Neural progenitor cell (in vitro differentiated cells): ENCODE results near the gene DHX15. TPM values are rescaled to one million over a fixed set of nuclear protein-coding genes. Genes with fewer than 3 reads are reported as not detected.

ENCODE experiments used
- DNase-seq: peaks from one replicate; pipeline ENCODE4 v3.0.0-alpha.2; 2016; ENCODE audit warnings: low spot score
- H2AFZ ChIP-seq: fragments of 200-600 bp; sonication (generic); replicated peaks from 2 replicates; pipeline ENCODE4 v1.6.1; 2016; ENCODE audit warnings: antibody characterized with exemption
- H3F3A ChIP-seq: fragments of 200-600 bp; sonication (generic); 2 replicates; pipeline ENCODE4 v1.6.1; 2016; ENCODE audit warnings: antibody characterized with exemption, low read depth
- H3K27ac ChIP-seq: fragments of 200-600 bp; sonication (generic); 2 replicates; pipeline ENCODE4 v1.5.1; 2016; ENCODE audit warnings: mild to moderate bottlenecking
- H3K27me3 ChIP-seq: fragments of 200-600 bp; sonication (generic); 2 replicates; pipeline ENCODE4 v1.6.1; 2016; ENCODE audit warnings: mild to moderate bottlenecking, moderate library complexity
- H3K36me3 ChIP-seq: fragments of 200-600 bp; sonication (generic); 2 replicates; pipeline ENCODE4 v1.5.1; 2016
- H3K4me1 ChIP-seq: fragments of 200-600 bp; sonication (generic); 2 replicates; pipeline ENCODE4 v1.6.1; 2016; ENCODE audit warnings: mixed run types
- H3K4me2 ChIP-seq: fragments of 200-600 bp; sonication (generic); 2 replicates; pipeline ENCODE4 v1.6.1; 2016
- H3K4me3 ChIP-seq: fragments of 200-600 bp; sonication (generic); 2 replicates; pipeline ENCODE4 v1.5.1; 2016
- H3K79me2 ChIP-seq: fragments of 200-600 bp; sonication (generic); 2 replicates; pipeline ENCODE4 v1.6.1; 2016; ENCODE audit warnings: low read depth
- H3K9ac ChIP-seq: fragments of 200-600 bp; sonication (generic); 2 replicates; pipeline ENCODE4 v1.6.1; 2016
- H3K9me3 ChIP-seq: fragments of 200-600 bp; sonication (generic); 2 replicates; pipeline ENCODE4 v1.5.1; 2016; ENCODE audit warnings: low read depth
- H4K20me1 ChIP-seq: fragments of 200-600 bp; sonication (generic); 2 replicates; pipeline ENCODE4 v1.6.1; 2016; ENCODE audit warnings: low read depth
- H3K27ac Mint-ChIP-seq: 3 replicates; pipeline ENCODE4 v1.8.0; 2021; ENCODE audit warnings: mixed read lengths
- H3K27me3 Mint-ChIP-seq: 2 replicates; pipeline ENCODE4 v1.8.0; 2022; ENCODE audit warnings: low read depth, mild to moderate bottlenecking, inconsistent platforms, moderate library complexity, mixed read lengths; ENCODE audit not compliant: insufficient read depth
- H3K36me3 Mint-ChIP-seq: 3 replicates; pipeline ENCODE4 v1.8.0; 2021; ENCODE audit warnings: mixed read lengths
- H3K4me1 Mint-ChIP-seq: 3 replicates; pipeline ENCODE4 v1.8.0; 2021; ENCODE audit warnings: mixed read lengths
- H3K4me3 Mint-ChIP-seq: 3 replicates; pipeline ENCODE4 v1.8.0; 2021; ENCODE audit warnings: mild to moderate bottlenecking, moderate library complexity, mixed read lengths
- H3K9me3 Mint-ChIP-seq: 3 replicates; pipeline ENCODE4 v1.8.0; 2020; ENCODE audit warnings: mixed read lengths
- CTCF ChIP-seq: fragments of 200-600 bp; sonication (generic); IDR thresholded peaks from 2 replicates; pipeline ENCODE4 v1.5.1; 2017; ENCODE audit warnings: antibody characterized with exemption, mild to moderate bottlenecking
- EZH2 ChIP-seq: fragments of 200-600 bp; sonication (generic); IDR thresholded peaks from 2 replicates; pipeline ENCODE4 v1.6.1; 2017; ENCODE audit warnings: antibody characterized with exemption, mild to moderate bottlenecking, moderate library complexity
- EZH2phosphoT487 ChIP-seq: fragments of 200-600 bp; sonication (generic); IDR thresholded peaks from 2 replicates; pipeline ENCODE4 v1.6.1; 2017; ENCODE audit warnings: antibody characterized with exemption
- total RNA-seq: library from RNA; depleted of rRNA; stranded (reverse); fragments of >200 nt; gene quantifications from 2 replicates; pipeline ENCODE4 v1.2.3, GENCODE V29; 2015; ENCODE audit warnings: low replicate concordance

DHX15 gene
- total RNA-seq, 1 donor from 2014 or later = 410 TPM

- no peaks in the 10 kb centered on the region for H3K36me3 Mint-ChIP-seq
- Histone ChIP-seq H3K9ac (no peak overlapping the region), H3K27ac (no peak overlapping the region), H3K4me1 (no peaks in the 10 kb centered on the region), H3K79me2 (no peaks in the 10 kb centered on the region), H3F3A (no peaks in the 10 kb centered on the region), H4K20me1 (no peaks in the 10 kb centered on the region), H3K9me3 (peaks cover 12% of the 10 kb centered on the region), H3K27me3 (no peaks in the 10 kb centered on the region), H3K4me2 (no peak overlapping the region), H2AFZ (no peak overlapping the region), H3K36me3 (no peaks in the 10 kb centered on the region), H3K4me3 (no peak overlapping the region)
- H3K27ac Mint-ChIP-seq = no peak overlapping the region
- H3K27me3 Mint-ChIP-seq = peaks cover 3% of the 10 kb centered on the region
- TF ChIP-seq EZH2 (no peak), EZH2phosphoT487 (no peak), CTCF (no peak)
- H3K4me3 Mint-ChIP-seq = no peak overlapping the region
- H3K9me3 Mint-ChIP-seq = peaks cover 7% of the 10 kb centered on the region
- DNase-seq = no peak
- no peaks in the 10 kb centered on the region for H3K4me1 Mint-ChIP-seq
Observed at GRCh38 chr4:24624381-24624780, 40.0 kb upstream of the DHX15 start.

GRCh38 chr4:24622146-24622834 lies 37.9 kb upstream of the DHX15 start:
- Mint-ChIP-seq H3K9me3 (peaks cover 8% of the 10 kb centered on the region), H3K27me3 (peaks cover 3% of the 10 kb centered on the region), H3K27ac (no peak overlapping the region), H3K4me3 (no peak overlapping the region), H3K4me1 (no peaks in the 10 kb centered on the region), H3K36me3 (no peaks in the 10 kb centered on the region)
- no peak overlapping the region for H3K4me2 ChIP-seq
- H3K27me3 ChIP-seq = no peaks in the 10 kb centered on the region
- no peak overlapping the region for H2AFZ ChIP-seq
- H3K36me3 ChIP-seq = no peaks in the 10 kb centered on the region
- no peak overlapping the region for H3K9ac ChIP-seq
- no peaks in the 10 kb centered on the region for H3K4me1 ChIP-seq
- H3K27ac ChIP-seq = no peak overlapping the region
- peaks cover 12% of the 10 kb centered on the region for H3K9me3 ChIP-seq
- no peak overlapping the region for H3K4me3 ChIP-seq
- no peaks in the 10 kb centered on the region for H3K79me2 ChIP-seq
- no peaks in the 10 kb centered on the region for H4K20me1 ChIP-seq
- H3F3A ChIP-seq = no peaks in the 10 kb centered on the region
- TF ChIP-seq EZH2 (no peak), CTCF (no peak), EZH2phosphoT487 (no peak)
- DNase-seq = no peak

DNA sequence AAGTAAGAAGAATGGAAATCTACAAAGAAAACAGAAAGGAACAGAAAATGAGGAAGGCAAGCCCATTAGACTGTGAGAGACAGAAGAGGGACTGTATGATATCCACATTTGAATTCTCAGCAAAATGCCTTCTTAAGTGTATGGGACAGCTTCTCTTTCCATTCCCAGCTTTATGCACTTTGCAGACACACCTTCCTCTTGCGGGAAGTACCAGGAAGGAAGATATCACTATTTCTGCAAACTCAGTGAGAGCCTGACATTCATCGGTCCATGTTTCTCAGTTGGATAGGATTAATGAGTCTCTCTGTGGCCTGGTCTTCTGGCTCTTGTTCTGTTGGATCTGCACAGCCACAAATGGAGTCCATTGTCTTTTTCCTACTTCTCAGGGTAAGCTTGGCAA lies 31.6 kb upstream of the DHX15 start:
- Histone ChIP-seq H3K9ac (no peak overlapping the region), H3K9me3 (peaks cover 12% of the 10 kb centered on the region), H3K27ac (no peak overlapping the region), H3K27me3 (no peaks in the 10 kb centered on the region), H3K79me2 (no peaks in the 10 kb centered on the region), H3K4me2 (no peak overlapping the region), H4K20me1 (no peaks in the 10 kb centered on the region), H3K36me3 (no peaks in the 10 kb centered on the region), H3K4me1 (no peaks in the 10 kb centered on the region), H2AFZ (no peak overlapping the region), H3F3A (no peaks in the 10 kb centered on the region), H3K4me3 (no peak overlapping the region)
- DNase-seq = no peak
- Mint-ChIP-seq H3K36me3 (no peaks in the 10 kb centered on the region), H3K4me1 (no peaks in the 10 kb centered on the region), H3K9me3 (peaks cover 5% of the 10 kb centered on the region), H3K27me3 (no peaks in the 10 kb centered on the region), H3K4me3 (no peak overlapping the region), H3K27ac (no peak overlapping the region)
- TF ChIP-seq EZH2 = no peak
- no peak for TF ChIP-seq CTCF
- no peak for TF ChIP-seq EZH2phosphoT487
